IMR-90 (cell line): ENCODE data around the gene TCF3. TPM values are rescaled to one million over a fixed set of nuclear protein-coding genes. Genes with fewer than 3 reads are reported as not detected.

Experiments
- ATAC-seq: fragments of 200-7000 bp; cut with Tn5 transposase; 2 replicates; pipeline ENCODE4 v1.9.1; 2020; ENCODE audit warnings: low read depth, mild to moderate bottlenecking, moderate library complexity
- BruUV-seq: library from RNA; stranded (reverse); fragments of 400-500 nt; replicated peaks from 2 replicates; lab custom pipeline; 2021; lab: Mats Ljungman, UMichigan
- CTCF ChIA-PET: fragments of 300-600 bp; formaldehyde crosslinking; extraction: SDS; loops from one replicate; lab custom pipeline; 2021; ENCODE audit warnings: antibody characterized with exemption; lab: Yijun Ruan, JAX
- POLR2A ChIA-PET: fragments of 300-600 bp; sonication (Branson Sonifier 250); formaldehyde crosslinking; loops from one replicate; lab custom pipeline; 2022; ENCODE audit warnings: antibody characterized with exemption; ENCODE audit not compliant: unreplicated experiment; lab: Charles Lee
- DNase-seq: peaks from one replicate; pipeline ENCODE4 v3.0.0; 2013
- H2AFZ ChIP-seq: replicated peaks from 2 replicates; pipeline ENCODE3; 2013; ENCODE audit warnings: low read length, mild to moderate bottlenecking; ENCODE audit not compliant: poor library complexity
- H2AK5ac ChIP-seq: 2 replicates; pipeline ENCODE4 v1.6.1; 2013; ENCODE audit warnings: low read depth, low read length, inconsistent platforms
- H2AK9ac ChIP-seq: replicated peaks from 2 replicates; pipeline ENCODE3; 2013; ENCODE audit warnings: mild to moderate bottlenecking, low read depth, low read length, moderate library complexity; ENCODE audit not compliant: poor library complexity
- H2BK120ac ChIP-seq: 2 replicates; pipeline ENCODE4 v1.6.1; 2013; ENCODE audit warnings: low read depth, low read length, inconsistent platforms
- H2BK15ac ChIP-seq: 3 replicates; pipeline ENCODE4 v1.6.1; 2013; ENCODE audit warnings: low read depth, low read length, inconsistent platforms
- H2BK20ac ChIP-seq: 2 replicates; pipeline ENCODE4 v1.6.1; 2013; ENCODE audit warnings: low read depth, mild to moderate bottlenecking, inconsistent platforms, low read length, moderate library complexity
- H2BK5ac ChIP-seq: 2 replicates; pipeline ENCODE4 v1.6.1; 2013; ENCODE audit warnings: mild to moderate bottlenecking, low read depth, low read length, inconsistent platforms; ENCODE audit not compliant: poor library complexity, severe bottlenecking
- H3K14ac ChIP-seq: replicated peaks from 2 replicates; pipeline ENCODE4 v1.6.1; 2013; ENCODE audit warnings: low read depth, low read length, inconsistent platforms
- H3K18ac ChIP-seq: 2 replicates; pipeline ENCODE4 v1.6.1; 2013; ENCODE audit warnings: low read depth, low read length, control low read depth
- H3K23ac ChIP-seq: 2 replicates; pipeline ENCODE4 v1.6.1; 2013; ENCODE audit warnings: low read depth, low read length, inconsistent platforms
- H3K27ac ChIP-seq: 2 replicates; pipeline ENCODE4 v1.5.1; 2013; ENCODE audit warnings: mild to moderate bottlenecking, control low read depth, low read length; ENCODE audit not compliant: insufficient read depth
- H3K27me3 ChIP-seq: 2 replicates; pipeline ENCODE4 v1.6.1; 2013; ENCODE audit warnings: low read length; ENCODE audit not compliant: control insufficient read depth, insufficient read depth
- H3K36me3 ChIP-seq: 2 replicates; pipeline ENCODE4 v1.6.1; 2013; ENCODE audit warnings: low read length, mixed read lengths; ENCODE audit not compliant: control insufficient read depth, insufficient read depth
- H3K4ac ChIP-seq: 2 replicates; pipeline ENCODE4 v1.6.1; 2013; ENCODE audit warnings: low read depth, low read length, inconsistent platforms
- H3K4me1 ChIP-seq: 2 replicates; pipeline ENCODE4 v1.6.1; 2013; ENCODE audit warnings: low read length, mixed read lengths; ENCODE audit not compliant: control insufficient read depth, insufficient read depth
- H3K4me2 ChIP-seq: 2 replicates; pipeline ENCODE4 v1.6.1; 2013; ENCODE audit warnings: low read depth, mild to moderate bottlenecking, control low read depth, low read length, moderate library complexity
- H3K4me3 ChIP-seq: 2 replicates; pipeline ENCODE4 v1.5.1; 2013; ENCODE audit warnings: low read depth, mild to moderate bottlenecking, control low read depth, low read length, moderate library complexity; ENCODE audit not compliant: insufficient read depth
- H3K56ac ChIP-seq: 2 replicates; pipeline ENCODE4 v1.6.1; 2013; ENCODE audit warnings: low read length, inconsistent platforms; ENCODE audit not compliant: insufficient read depth; ENCODE audit errors: extremely low read depth
- H3K79me1 ChIP-seq, 2 experiments: 2 replicates each; pipeline ENCODE4 v1.6.1; 2013; ENCODE audit warnings: low read length in 2 of 2, inconsistent platforms in 1 of 2, low read depth in 1 of 2
- H3K9ac ChIP-seq: 2 replicates; pipeline ENCODE4 v1.6.1; 2013; ENCODE audit warnings: low read depth, low read length, control low read depth
- H3K9me1 ChIP-seq: 2 replicates; pipeline ENCODE4 v1.6.1; 2013; ENCODE audit warnings: low read length, inconsistent platforms; ENCODE audit not compliant: insufficient read depth
- H3K9me3 ChIP-seq: 2 replicates; pipeline ENCODE4 v1.6.1; 2013; ENCODE audit warnings: low read length; ENCODE audit not compliant: control insufficient read depth, insufficient read depth
- H4K20me1 ChIP-seq: 2 replicates; pipeline ENCODE4 v1.6.1; 2013; ENCODE audit warnings: low read length, inconsistent platforms; ENCODE audit not compliant: insufficient read depth
- H4K5ac ChIP-seq: 2 replicates; pipeline ENCODE4 v1.6.1; 2013; ENCODE audit warnings: mild to moderate bottlenecking, low read depth, low read length, control low read depth
- H4K8ac ChIP-seq, 2 experiments: 2 replicates each; pipeline ENCODE4 v1.6.1; 2013; ENCODE audit warnings: low read depth in 2 of 2, low read length in 2 of 2, control low read depth in 1 of 2, inconsistent platforms in 1 of 2
- H4K91ac ChIP-seq: 2 replicates; pipeline ENCODE4 v1.6.1; 2013; ENCODE audit warnings: low read depth, low read length, inconsistent platforms; ENCODE audit not compliant: insufficient read depth
- BHLHE40 ChIP-seq: fragments of 150-350 bp; IDR thresholded peaks from 2 replicates; pipeline ENCODE4 v1.6.1; 2016; ENCODE audit warnings: mild to moderate bottlenecking, low read depth, low read length
- CTCF ChIP-seq: conservative IDR thresholded peaks from 2 replicates; pipeline ENCODE4 v1.5.1; 2012; ENCODE audit warnings: mild to moderate bottlenecking, low read depth, low read length, improper control_type of control experiment
- RCOR1 ChIP-seq: IDR thresholded peaks from 2 replicates; pipeline ENCODE4 v1.6.1; 2012; ENCODE audit warnings: mild to moderate bottlenecking, low read length, improper control_type of control experiment; ENCODE audit not compliant: insufficient replicate concordance
- RFX5 ChIP-seq: IDR thresholded peaks from 2 replicates; pipeline ENCODE4 v1.8.0; 2012; ENCODE audit warnings: low read depth, mild to moderate bottlenecking, low read length, moderate library complexity
- WGBS, 2 experiments: methylation state at CpG; one replicate each; pipeline versions ENCODE4 v1.1.5 to v1.1.7; 2013; ENCODE audit warnings: missing lambda C conversion rate in 2 of 2; ENCODE audit not compliant: insufficient read length in 1 of 2; ENCODE audit errors: extremely low coverage in 2 of 2; 5-methylcytosine and 5-hydroxymethylcytosine counted together
- dilution Hi-C: fragments of 300-500 bp; cut with HindIII; formaldehyde crosslinking; loops from one replicate; pipeline ENCODE4 v1.14.3; 2018; ENCODE audit warnings: low sequenced_read_pairs; ENCODE audit not compliant: unreplicated experiment
- in situ Hi-C: fragments of 300-500 bp; cut with MboI; formaldehyde crosslinking; loops from 3 replicates; pipeline ENCODE4 v1.14.3; 2019; ENCODE audit warnings: low sequenced_read_pairs, inconsistent platforms, mixed read lengths
- intact Hi-C: fragments of 100-400 bp; cut with micrococcal nuclease; formaldehyde crosslinking; loops from 2 replicates; pipeline ENCODE4 v1.10.0; 2022
- polyA plus RNA-seq, 3 experiments: library from polyadenylated mRNA; depleted of rRNA; stranded (reverse); fragments of >200 nt; gene quantifications; 2 replicates each; pipeline ENCODE4 v1.2.3, GENCODE V29; 2012; ENCODE audit warnings: low replicate concordance in 1 of 3
- total RNA-seq: library from RNA; depleted of rRNA; stranded (reverse); fragments of >200 nt; gene quantifications from 2 replicates; pipeline ENCODE4 v1.2.3, GENCODE V29; 2012
- TF ChIP-seq, protein P1 (sequence below): fragments of 150-350 bp; IDR thresholded peaks from 2 replicates; pipeline ENCODE4 v1.6.1; 2016; ENCODE audit warnings: low read depth, mild to moderate bottlenecking, low read length, moderate library complexity, borderline replicate concordance

Gene TCF3
- total and polyA plus RNA-seq, 2 of the 4 experiments (the other 2 are of a cell fraction): 29.9 to 127 TPM

GRCh38 chr19:1582201-1582600, 70.2 kb downstream of the TCF3 start:
- dilution Hi-C loops (no loop called here), intact Hi-C loops (no loop called here), in situ Hi-C loops (no loop called here)
- ChIA-PET POLR2A (no interaction called here), CTCF (no interaction called here)
- H3K56ac ChIP-seq: no peak overlapping the region
- H3K14ac ChIP-seq: no peak overlapping the region
- H3K27ac ChIP-seq: no peak overlapping the region
- H2BK20ac ChIP-seq: no peak overlapping the region
- ATAC-seq: no peak
- H2AFZ ChIP-seq: no peak overlapping the region
- no peak overlapping the region for H4K8ac ChIP-seq
- H2BK5ac ChIP-seq: no peak overlapping the region
- peaks cover 54% of the 10 kb centered on the region for H3K36me3 ChIP-seq
- H3K9me3 ChIP-seq: no peaks in the 10 kb centered on the region
- H3K4me1 ChIP-seq: no peaks in the 10 kb centered on the region
- no peak for DNase-seq
- H3K9ac ChIP-seq: no peak overlapping the region
- no TSS peak for BruUV-seq
- no peak overlapping the region for H2BK15ac ChIP-seq
- no peaks in the 10 kb centered on the region for H3K27me3 ChIP-seq
- TF ChIP-seq BHLHE40 (no peak), CTCF (no peak), RFX5 (no peak), RCOR1 (no peak)
- TF ChIP-seq, protein P1, sequence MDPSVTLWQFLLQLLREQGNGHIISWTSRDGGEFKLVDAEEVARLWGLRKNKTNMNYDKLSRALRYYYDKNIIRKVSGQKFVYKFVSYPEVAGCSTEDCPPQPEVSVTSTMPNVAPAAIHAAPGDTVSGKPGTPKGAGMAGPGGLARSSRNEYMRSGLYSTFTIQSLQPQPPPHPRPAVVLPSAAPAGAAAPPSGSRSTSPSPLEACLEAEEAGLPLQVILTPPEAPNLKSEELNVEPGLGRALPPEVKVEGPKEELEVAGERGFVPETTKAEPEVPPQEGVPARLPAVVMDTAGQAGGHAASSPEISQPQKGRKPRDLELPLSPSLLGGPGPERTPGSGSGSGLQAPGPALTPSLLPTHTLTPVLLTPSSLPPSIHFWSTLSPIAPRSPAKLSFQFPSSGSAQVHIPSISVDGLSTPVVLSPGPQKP: no peak
- no CpG with 5 or more reads among the region's 9 CpGs for WGBS, 2 experiments
- no peak overlapping the region for H3K4me3 ChIP-seq
- no peak overlapping the region for H3K4me2 ChIP-seq
- no peak overlapping the region for H2AK5ac ChIP-seq
- H3K23ac ChIP-seq: no peak overlapping the region
- H2BK120ac ChIP-seq: no peak overlapping the region
- H2AK9ac ChIP-seq: no peak overlapping the region
- no peak overlapping the region for H4K5ac ChIP-seq
- no peak overlapping the region for H3K4ac ChIP-seq
- no peak overlapping the region for H4K91ac ChIP-seq
- H4K20me1 ChIP-seq: peaks cover 15% of the 10 kb centered on the region
- H3K79me1 ChIP-seq: peaks cover 15 to 42% of the 10 kb centered on the region in 2 experiments
- H3K9me1 ChIP-seq: peaks cover 6% of the 10 kb centered on the region
- no peak overlapping the region for H3K18ac ChIP-seq
